ENCODE measurements around the gene ACP2. TPM values are rescaled to one million over a fixed set of nuclear protein-coding genes. Genes with fewer than 3 reads are reported as not detected.

ACP2 gene
- total and polyA plus RNA-seq, 9 of the 15 experiments (the other 6 are each of a cell fraction or from before 2014, with no cell fraction given): 1.9 to 20.0 (median 11.6) TPM

- no peak for TF ChIP-seq PPARD (CRISPR knock-in tag; IDR thresholded peaks at IDR 0.05)
- TF ChIP-seq ARID2 (IDR thresholded peaks at IDR 0.05): peak; percentile 42; the same call in 1 of the 2 replicates
- TF ChIP-seq THRA (IDR thresholded peaks at IDR 0.05): no peak
- no peak for TF ChIP-seq RCOR1 (IDR thresholded peaks at IDR 0.05; ENCODE audit: borderline replicate concordance in 1 of 2, low read depth in 2 of 2, low read length in 2 of 2)
- no peak for TF ChIP-seq PTBP1 (IDR thresholded peaks at IDR 0.05; ENCODE audit: low read depth, low read length)
- no peak for TF ChIP-seq ZNF398 (CRISPR knock-in tag; IDR thresholded peaks at IDR 0.05)
- peak; percentile 95 for TF ChIP-seq CEBPB (tag; IDR thresholded peaks at IDR 0.05)
- no peak for TF ChIP-seq THAP7 (CRISPR knock-in tag; IDR thresholded peaks at IDR 0.05)
- no peak for TF ChIP-seq PHB (CRISPR knock-in tag; IDR thresholded peaks at IDR 0.05)
- TF ChIP-seq BRF2 (IDR thresholded peaks at IDR 0.05; ENCODE audit: borderline replicate concordance, insufficient read depth, insufficient read length): no peak
- no peak for TF ChIP-seq ZNF354B (CRISPR knock-in tag; IDR thresholded peaks at IDR 0.05)
- TF ChIP-seq NFYB (IDR thresholded peaks at IDR 0.05; ENCODE audit: extremely low read depth, insufficient read length): no peak
- TF ChIP-seq NR0B1 (IDR thresholded peaks at IDR 0.05; ENCODE audit: partially characterized antibody): no peak
- no peak for TF ChIP-seq FOXK1 (CRISPR knock-in tag; IDR thresholded peaks at IDR 0.05; ENCODE audit: borderline replicate concordance)
- 0 out of 2 replicates have a peak, but pooled peaks have one; percentile 34 for TF ChIP-seq KLF16 (IDR thresholded peaks at IDR 0.05)
- TF ChIP-seq IFI16 (CRISPR knock-in tag; IDR thresholded peaks at IDR 0.05): no peak
- TF ChIP-seq MBD2 (IDR thresholded peaks at IDR 0.05; ENCODE audit: borderline replicate concordance, low read depth): no peak
- TF ChIP-seq MTF1 (CRISPR knock-in tag; IDR thresholded peaks at IDR 0.05; ENCODE audit: borderline replicate concordance): no peak
- no peak for TF ChIP-seq TSC22D4 (tag; IDR thresholded peaks at IDR 0.05)
Observed at GRCh38 chr11:47257517-47258316, 9.1 kb upstream of the ACP2 start, which contains the start of gene NR1H3 (continued).

Measured in K562 (cell line).